ENCODE data around the gene MATN4. TPM values are rescaled to one million over a fixed set of nuclear protein-coding genes. Genes with fewer than 3 reads are reported as not detected.

Gene MATN4
- total RNA-seq, 1 donor from 2014 or later: not detected

GRCh38 chr20:45282700-45283550, 25.2 kb downstream of the MATN4 start:
- DNase-seq: no peak
- H3K4me1 ChIP-seq: no peaks in the 10 kb centered on the region
- no peaks in the 10 kb centered on the region for H3K36me3 ChIP-seq
- TF ChIP-seq, protein P1, sequence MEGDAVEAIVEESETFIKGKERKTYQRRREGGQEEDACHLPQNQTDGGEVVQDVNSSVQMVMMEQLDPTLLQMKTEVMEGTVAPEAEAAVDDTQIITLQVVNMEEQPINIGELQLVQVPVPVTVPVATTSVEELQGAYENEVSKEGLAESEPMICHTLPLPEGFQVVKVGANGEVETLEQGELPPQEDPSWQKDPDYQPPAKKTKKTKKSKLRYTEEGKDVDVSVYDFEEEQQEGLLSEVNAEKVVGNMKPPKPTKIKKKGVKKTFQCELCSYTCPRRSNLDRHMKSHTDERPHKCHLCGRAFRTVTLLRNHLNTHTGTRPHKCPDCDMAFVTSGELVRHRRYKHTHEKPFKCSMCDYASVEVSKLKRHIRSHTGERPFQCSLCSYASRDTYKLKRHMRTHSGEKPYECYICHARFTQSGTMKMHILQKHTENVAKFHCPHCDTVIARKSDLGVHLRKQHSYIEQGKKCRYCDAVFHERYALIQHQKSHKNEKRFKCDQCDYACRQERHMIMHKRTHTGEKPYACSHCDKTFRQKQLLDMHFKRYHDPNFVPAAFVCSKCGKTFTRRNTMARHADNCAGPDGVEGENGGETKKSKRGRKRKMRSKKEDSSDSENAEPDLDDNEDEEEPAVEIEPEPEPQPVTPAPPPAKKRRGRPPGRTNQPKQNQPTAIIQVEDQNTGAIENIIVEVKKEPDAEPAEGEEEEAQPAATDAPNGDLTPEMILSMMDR (IDR thresholded peaks at IDR 0.05; ENCODE audit: borderline replicate concordance): no peak
- H3K27me3 ChIP-seq (ENCODE audit: low read depth): peaks cover 89% of the 10 kb centered on the region
- H3K27ac ChIP-seq (replicated peaks): no peak overlapping the region
- intact Hi-C loops (cut with micrococcal nuclease): no loop called here
- no peaks in the 10 kb centered on the region for H3K9me3 ChIP-seq (replicated peaks)
- no peak overlapping the region for H3K4me3 ChIP-seq

GRCh38 chr20:45279992-45280391, 28.1 kb downstream of the MATN4 start:
- Histone ChIP-seq H3K9me3 (replicated peaks) (no peaks in the 10 kb centered on the region), H3K36me3 (no peaks in the 10 kb centered on the region), H3K4me3 (no peak overlapping the region), H3K27me3 (ENCODE audit: low read depth) (peaks cover 85% of the 10 kb centered on the region), H3K27ac (replicated peaks) (no peak overlapping the region), H3K4me1 (no peaks in the 10 kb centered on the region)
- TF ChIP-seq, protein P1 (IDR thresholded peaks at IDR 0.05; ENCODE audit: borderline replicate concordance): no peak
- DNase-seq: no peak
- intact Hi-C loops (cut with micrococcal nuclease): no loop called here

DNA sequence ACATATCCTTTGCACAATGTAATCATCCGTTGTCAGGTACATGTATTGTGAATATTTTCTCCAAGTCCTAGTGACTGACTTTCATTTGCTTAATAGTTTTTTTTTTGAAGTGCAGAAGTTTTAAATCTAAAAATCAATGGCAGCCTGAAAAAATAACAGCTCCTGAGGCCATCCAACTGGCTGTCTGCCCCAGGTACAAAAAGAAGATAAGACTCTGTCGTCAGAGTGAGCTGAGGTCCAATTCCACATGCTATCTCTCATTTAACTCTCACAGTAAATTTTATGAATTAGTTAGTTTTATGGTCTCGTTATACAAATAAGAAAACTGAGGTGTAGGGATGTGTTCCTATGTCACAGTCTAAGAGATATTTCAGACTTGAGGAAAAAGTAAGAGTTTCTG, 32.8 kb downstream of the MATN4 start:
- DNase-seq: no peak
- Histone ChIP-seq H3K27me3 (ENCODE audit: low read depth) (peaks cover 89% of the 10 kb centered on the region), H3K27ac (replicated peaks) (no peak overlapping the region), H3K4me3 (no peak overlapping the region), H3K36me3 (no peaks in the 10 kb centered on the region), H3K4me1 (no peaks in the 10 kb centered on the region), H3K9me3 (replicated peaks) (no peaks in the 10 kb centered on the region)
- TF ChIP-seq, protein P1 (IDR thresholded peaks at IDR 0.05; ENCODE audit: borderline replicate concordance): no peak
- intact Hi-C loops (cut with micrococcal nuclease): no loop called here

- intact Hi-C loops (cut with micrococcal nuclease): no loop called here
- TF ChIP-seq, protein P1 (IDR thresholded peaks at IDR 0.05; ENCODE audit: borderline replicate concordance): no peak
- H3K9me3 ChIP-seq (replicated peaks): no peaks in the 10 kb centered on the region
- H3K27ac ChIP-seq (replicated peaks): no peak overlapping the region
- DNase-seq: no peak
- no peak overlapping the region for H3K4me3 ChIP-seq
- no peaks in the 10 kb centered on the region for H3K36me3 ChIP-seq
- H3K27me3 ChIP-seq (ENCODE audit: low read depth): peaks cover 55% of the 10 kb centered on the region
- no peaks in the 10 kb centered on the region for H3K4me1 ChIP-seq
Measured at GRCh38 chr20:45269754-45270270, 38.3 kb downstream of the MATN4 start.

DNA sequence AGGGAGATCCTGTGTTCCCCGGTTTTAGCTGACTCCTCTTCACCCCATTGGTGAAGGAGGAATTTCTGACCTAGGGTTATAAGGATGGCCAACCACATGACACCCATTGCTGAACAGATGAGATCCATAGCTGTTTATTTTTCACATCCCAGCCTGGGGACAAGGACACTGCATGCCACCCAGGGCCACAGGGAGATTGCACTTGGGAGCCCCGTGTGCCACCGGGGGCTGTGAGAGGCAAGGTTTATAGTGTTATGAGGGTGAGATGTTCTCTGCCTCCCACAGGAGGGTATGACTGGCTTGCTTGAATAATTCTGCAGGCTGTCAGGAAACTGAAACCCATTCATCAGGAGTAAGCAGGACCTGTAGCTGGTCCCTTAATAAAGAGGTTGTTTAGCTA, 39.0 kb downstream of the MATN4 start:
- Histone ChIP-seq H3K27ac (replicated peaks) (no peak overlapping the region), H3K4me1 (no peaks in the 10 kb centered on the region), H3K9me3 (replicated peaks) (no peaks in the 10 kb centered on the region), H3K27me3 (ENCODE audit: low read depth) (peaks cover 48% of the 10 kb centered on the region), H3K36me3 (no peaks in the 10 kb centered on the region), H3K4me3 (no peak overlapping the region)
- DNase-seq: no peak
- intact Hi-C loops (cut with micrococcal nuclease): no loop called here
- TF ChIP-seq, protein P1 (IDR thresholded peaks at IDR 0.05; ENCODE audit: borderline replicate concordance): no peak
